Liver (tissue), 3 donors: ENCODE measurements around the gene KAT5.

Experiments
- CTCF ChIP-seq: fragments of 150-350 bp; IDR thresholded peaks from 2 replicates; pipeline ENCODE4 v1.5.1; 2017; ENCODE audit warnings: improper control_type of control experiment, low read depth, low read length; ENCODE audit not compliant: missing input control
- SP1 ChIP-seq: IDR thresholded peaks from 2 replicates; pipeline ENCODE4 v1.6.1; 2018; ENCODE audit warnings: antibody characterized with exemption, mild to moderate bottlenecking
- donor health status: healthy.
- donor health status: healthy.

GRCh38 chr11:65730461-65730860, 18.4 kb downstream of the KAT5 start:
- TF ChIP-seq CTCF (no peak), SP1 (no peak)
